Activated CD4-positive, alpha-beta memory T cell treated with anti-CD3 and anti-CD28 coated beads for 36 hours (primary cell): ENCODE measurements around the gene MMP3. TPM values are rescaled to one million over a fixed set of nuclear protein-coding genes. Genes with fewer than 3 reads are reported as not detected.
"Not testable (repeated sequence)": the region's sequence is repeated elsewhere in the genome, so short reads cannot be mapped to it uniquely, and the experiment has no call there.

Experiments used
- CTCF ChIA-PET: fragments of 350-600 bp; sonication (Branson Sonifier 250); formaldehyde crosslinking; loops from one replicate; lab custom pipeline; 2021; ENCODE audit warnings: antibody characterized with exemption, inconsistent platforms; lab: Charles Lee
- POLR2A ChIA-PET: fragments of 350-600 bp; sonication (Branson Sonifier 250); formaldehyde crosslinking; loops from one replicate; lab custom pipeline; 2021; ENCODE audit warnings: antibody characterized with exemption; lab: Charles Lee
- DNase-seq: peaks from one replicate; pipeline ENCODE4 v3.0.0-alpha.2; 2020
- H3K27ac Mint-ChIP-seq: one replicate; pipeline ENCODE4 v1.8.0; 2021; ENCODE audit warnings: mixed read lengths
- H3K27me3 Mint-ChIP-seq: one replicate; pipeline ENCODE4 v1.8.0; 2021; ENCODE audit warnings: mixed read lengths
- H3K36me3 Mint-ChIP-seq: one replicate; pipeline ENCODE4 v1.8.0; 2021; ENCODE audit warnings: mixed read lengths
- H3K4me1 Mint-ChIP-seq: one replicate; pipeline ENCODE4 v1.8.0; 2021; ENCODE audit warnings: low read depth, mixed read lengths
- H3K4me3 Mint-ChIP-seq: one replicate; pipeline ENCODE4 v1.8.0; 2021; ENCODE audit warnings: mild to moderate bottlenecking, mixed read lengths
- H3K9me3 Mint-ChIP-seq: one replicate; pipeline ENCODE4 v1.8.0; 2021; ENCODE audit warnings: mixed read lengths
- intact Hi-C: fragments of 100-400 bp; cut with micrococcal nuclease; formaldehyde crosslinking; loops from one replicate; pipeline ENCODE4 v1.15.1; 2023
- total RNA-seq, 2 experiments: library from RNA; stranded (reverse); gene quantifications; one replicate each; pipeline ENCODE4 v1.2.3, GENCODE V29; 2021

Gene MMP3
- not detected for total RNA-seq

DNA sequence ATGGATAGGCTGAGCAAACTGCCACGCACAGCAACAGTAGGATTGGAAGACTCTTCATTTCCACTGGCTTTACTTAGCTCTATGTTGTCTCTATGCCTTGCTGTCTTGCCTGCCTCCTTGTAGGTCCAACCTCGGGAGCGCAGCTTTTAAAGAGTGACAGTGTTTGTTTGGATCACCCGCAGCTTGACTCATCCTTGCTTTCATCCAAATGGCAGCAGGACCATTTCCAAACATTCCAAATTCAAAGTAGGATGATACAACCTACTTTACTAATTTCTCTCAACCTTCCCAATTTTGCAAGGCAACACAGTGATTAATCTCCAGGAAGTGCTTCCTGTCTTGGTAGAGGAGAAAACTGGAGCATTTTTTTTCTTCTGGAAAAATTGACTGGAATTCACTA lies at the start of gene MMP3:
MMP3 (minus strand) TSS at position 121 of the 400 bp plus-strand sequence; CDS start at position 58, 63 bp downstream.
- ChIA-PET POLR2A (no interaction called here), CTCF (interaction anchor here (1.2 kb wide), 1 partner anchor 177 kb away, joined by 3 read pairs; no protein-coding TSS in a partner anchor)
- no peaks in the 10 kb centered on the region for H3K9me3 Mint-ChIP-seq
- H3K36me3 Mint-ChIP-seq, result no peaks in the 10 kb centered on the region
- H3K4me3 Mint-ChIP-seq, result no peak within 1 kb of the TSS
- no peaks in the 10 kb centered on the region for H3K4me1 Mint-ChIP-seq
- H3K27me3 Mint-ChIP-seq, result no peaks in the 10 kb centered on the region
- no peak for DNase-seq
- intact Hi-C loops, result no loop called here
- no peak within 1 kb of the TSS for H3K27ac Mint-ChIP-seq

DNA sequence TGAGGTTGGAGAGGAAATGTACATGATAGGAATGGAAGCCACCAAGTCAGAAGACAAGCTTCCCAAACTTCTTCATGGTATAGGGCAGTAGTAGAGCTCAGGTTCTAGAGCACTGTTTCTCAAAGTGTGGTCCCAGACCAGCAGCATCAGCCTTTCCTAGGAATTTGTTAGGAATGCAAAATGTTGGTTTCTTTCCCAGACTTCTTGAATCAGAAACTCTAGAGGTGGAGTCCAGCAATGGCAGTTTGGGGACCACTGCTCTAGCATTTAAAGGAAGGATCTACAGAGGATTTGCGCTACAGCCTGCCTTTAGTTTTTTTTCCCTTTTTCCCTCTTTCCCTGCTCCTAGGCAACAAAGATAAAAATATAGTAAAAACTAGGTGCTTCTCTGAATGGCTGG lies 48.3 kb upstream of the MMP3 start:
- Mint-ChIP-seq H3K4me1 (no peaks in the 10 kb centered on the region), H3K27me3 (peaks cover 7% of the 10 kb centered on the region), H3K27ac (no peak overlapping the region), H3K4me3 (no peak overlapping the region), H3K36me3 (no peaks in the 10 kb centered on the region), H3K9me3 (peaks cover 12% of the 10 kb centered on the region)
- ChIA-PET CTCF (no interaction called here), POLR2A (no interaction called here)
- intact Hi-C loops, result no loop called here
- no peak for DNase-seq

DNA sequence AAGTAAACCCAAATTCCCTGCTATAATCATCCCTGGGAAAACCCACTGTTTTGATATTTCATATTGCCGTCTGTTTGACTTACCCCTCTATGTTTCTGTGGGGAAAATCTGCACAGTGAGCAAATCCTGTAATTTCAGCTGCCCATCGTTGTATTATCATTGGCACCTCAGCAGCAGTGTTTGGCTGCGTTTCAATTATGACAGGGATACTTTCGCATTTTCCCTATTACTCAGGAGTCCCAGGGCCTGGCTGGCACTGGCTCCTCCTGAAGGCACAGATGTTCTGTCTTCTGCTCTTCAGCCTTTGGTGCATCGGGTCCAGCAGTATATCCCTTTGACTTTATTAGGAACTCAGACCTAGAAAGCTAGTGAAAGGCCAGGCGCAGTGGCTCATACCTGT lies 43.6 kb upstream of the MMP3 start:
- ChIA-PET CTCF (no interaction called here), POLR2A (no interaction called here)
- H3K27me3 Mint-ChIP-seq, result no peaks in the 10 kb centered on the region
- H3K4me1 Mint-ChIP-seq, result peaks cover 7% of the 10 kb centered on the region
- intact Hi-C loops, result no loop called here
- no peaks in the 10 kb centered on the region for H3K9me3 Mint-ChIP-seq
- H3K4me3 Mint-ChIP-seq, result no peak overlapping the region
- no peak overlapping the region for H3K27ac Mint-ChIP-seq
- DNase-seq, result no peak
- no peaks in the 10 kb centered on the region for H3K36me3 Mint-ChIP-seq

DNA sequence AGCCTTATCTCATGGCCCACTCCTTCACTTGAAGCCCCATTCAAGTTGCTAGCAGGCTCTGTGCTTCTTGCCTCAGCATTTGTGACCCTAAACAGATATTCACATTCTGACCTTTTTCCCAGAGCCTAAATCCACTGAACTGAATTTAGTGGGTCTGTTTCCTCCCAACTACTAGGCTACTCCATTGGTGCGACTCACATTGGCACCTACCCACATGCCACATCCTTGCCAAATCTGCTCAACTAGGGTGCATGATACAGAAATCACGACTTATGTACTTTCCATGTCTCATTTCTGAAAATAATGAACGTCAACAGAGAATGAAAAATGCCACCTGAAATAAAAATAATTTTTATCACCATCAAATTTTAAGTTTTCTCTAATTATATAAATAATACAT lies 39.7 kb upstream of the MMP3 start:
- CTCF ChIA-PET, result no interaction called here
- Mint-ChIP-seq H3K9me3 (no peaks in the 10 kb centered on the region), H3K36me3 (no peaks in the 10 kb centered on the region), H3K27me3 (peaks cover 2% of the 10 kb centered on the region), H3K4me1 (peaks cover 7% of the 10 kb centered on the region), H3K4me3 (no peak overlapping the region), H3K27ac (peak overlapping the region; percentile 4)
- POLR2A ChIA-PET, result interaction anchor here (0.7 kb wide), 1 partner anchor 16 kb away, joined by 3 read pairs; no protein-coding TSS in a partner anchor
- no peak for DNase-seq
- intact Hi-C loops, result no loop called here

DNA sequence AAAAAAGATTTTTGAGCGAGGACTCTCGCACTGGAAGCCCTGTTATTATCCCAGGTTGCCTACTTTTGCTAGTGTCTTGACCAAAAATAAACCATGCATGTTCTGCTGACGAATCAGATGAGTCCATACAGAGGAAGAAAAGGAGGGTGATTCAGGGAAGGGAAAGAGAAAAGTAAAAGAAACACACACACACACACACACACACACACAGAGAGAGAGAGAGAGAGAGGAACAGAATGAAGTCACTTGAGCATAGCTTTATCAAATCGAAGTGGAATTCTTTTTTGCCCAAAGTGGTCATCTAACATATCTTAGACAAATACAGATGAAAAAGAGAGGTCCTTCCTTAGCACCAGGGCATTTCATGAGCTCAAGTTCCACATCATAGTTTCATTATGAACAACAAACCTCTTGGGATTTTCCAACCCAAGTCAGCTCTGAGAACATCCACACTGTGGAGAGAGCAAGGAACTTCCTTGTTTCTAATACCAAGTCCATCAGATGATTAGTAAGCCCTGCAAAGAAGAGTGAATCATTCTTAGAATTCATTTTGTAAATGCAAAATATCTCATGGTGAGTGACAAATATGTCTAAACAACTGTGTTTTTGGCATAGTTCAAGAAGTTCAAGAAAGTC lies 39.1 kb upstream of the MMP3 start:
- ChIA-PET POLR2A (interaction anchor here (0.7 kb wide), 1 partner anchor 17 kb away, joined by 3 read pairs; no protein-coding TSS in a partner anchor), CTCF (no interaction called here)
- no peak for DNase-seq
- intact Hi-C loops, result no loop called here
- peaks cover 7% of the 10 kb centered on the region for H3K4me1 Mint-ChIP-seq
- H3K4me3 Mint-ChIP-seq, result no peak overlapping the region
- peak overlapping the region; percentile 4 for H3K27ac Mint-ChIP-seq
- no peaks in the 10 kb centered on the region for H3K9me3 Mint-ChIP-seq
- H3K36me3 Mint-ChIP-seq, result no peaks in the 10 kb centered on the region
- peaks cover 2% of the 10 kb centered on the region for H3K27me3 Mint-ChIP-seq

DNA sequence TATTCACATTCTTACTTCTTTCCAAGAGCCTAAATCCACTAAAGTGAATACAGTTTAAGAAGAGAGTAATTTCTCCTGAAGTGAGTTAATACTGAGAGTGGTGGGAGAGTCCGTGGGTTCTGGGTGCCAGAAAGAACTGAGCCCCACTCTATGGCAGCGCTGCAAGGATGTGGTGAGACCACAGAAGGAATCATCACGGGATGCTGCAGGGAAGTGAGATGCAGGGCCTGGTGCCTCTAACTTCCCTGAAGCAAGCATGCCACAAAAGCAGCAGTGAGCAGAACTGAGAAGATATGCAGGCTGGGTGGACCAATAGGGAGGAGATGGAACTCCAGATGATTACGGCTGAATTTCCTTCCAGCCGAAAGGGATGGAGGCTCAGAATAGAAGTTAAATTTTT lies 36.4 kb upstream of the MMP3 start:
- no peaks in the 10 kb centered on the region for H3K36me3 Mint-ChIP-seq
- POLR2A ChIA-PET, result no interaction called here
- no peak overlapping the region for H3K4me3 Mint-ChIP-seq
- CTCF ChIA-PET, result no interaction called here
- H3K4me1 Mint-ChIP-seq, result peaks cover 7% of the 10 kb centered on the region
- intact Hi-C loops, result no loop called here
- H3K27me3 Mint-ChIP-seq, result peaks cover 2% of the 10 kb centered on the region
- H3K27ac Mint-ChIP-seq, result no peak overlapping the region
- no peaks in the 10 kb centered on the region for H3K9me3 Mint-ChIP-seq
- DNase-seq, result no peak

DNA sequence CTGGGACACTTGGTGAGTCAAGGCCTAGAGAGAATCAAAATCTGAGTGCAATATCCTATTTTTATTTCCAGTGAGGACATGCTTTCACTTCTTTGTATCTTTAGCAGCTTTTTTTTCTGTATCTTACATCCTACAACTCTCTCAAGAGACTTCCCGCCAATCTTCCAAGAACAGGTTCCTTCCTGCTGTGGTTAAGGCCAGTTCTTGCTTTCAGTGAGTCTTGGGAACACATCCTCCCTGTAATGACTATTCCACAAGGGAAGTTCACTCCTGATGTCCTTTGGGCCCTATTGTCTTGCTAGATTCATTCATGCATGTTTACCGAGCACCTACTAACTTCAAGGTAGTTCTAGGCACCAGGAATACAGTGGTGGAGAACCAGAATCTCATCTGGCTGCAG lies 35.2 kb upstream of the MMP3 start:
- H3K27me3 Mint-ChIP-seq, result peaks cover 2% of the 10 kb centered on the region
- ChIA-PET CTCF (no interaction called here), POLR2A (no interaction called here)
- no peak for DNase-seq
- H3K4me3 Mint-ChIP-seq, result no peak overlapping the region
- intact Hi-C loops, result no loop called here
- H3K9me3 Mint-ChIP-seq, result no peaks in the 10 kb centered on the region
- H3K27ac Mint-ChIP-seq, result no peak overlapping the region
- H3K36me3 Mint-ChIP-seq, result no peaks in the 10 kb centered on the region
- H3K4me1 Mint-ChIP-seq, result peaks cover 7% of the 10 kb centered on the region

DNA sequence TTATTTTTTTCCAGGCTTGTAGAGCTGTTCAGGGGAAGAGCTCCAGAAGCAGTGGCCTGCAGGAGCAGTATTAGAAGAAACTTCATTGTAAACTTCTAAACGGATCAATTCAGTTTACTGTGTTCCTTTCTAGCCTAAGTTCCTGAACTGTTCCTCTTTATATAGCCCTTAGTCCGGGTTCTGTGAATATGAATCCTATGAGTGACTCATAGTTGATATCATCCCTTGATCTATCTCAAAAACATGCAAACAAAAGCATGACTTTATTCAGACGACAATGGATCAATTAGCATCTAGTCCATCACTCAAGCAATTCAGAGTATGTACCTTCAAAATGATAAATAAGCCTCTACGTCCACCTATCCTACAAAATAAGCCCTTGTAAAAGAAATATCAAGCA lies 31.4 kb upstream of the MMP3 start, which contains the start of gene MMP12:
MMP12 (minus strand) TSS at position 131 of the 400 bp plus-strand sequence; CDS start at position 86, 45 bp downstream.
- Mint-ChIP-seq H3K27me3 (peaks cover 4% of the 10 kb centered on the region), H3K9me3 (no peaks in the 10 kb centered on the region), H3K4me1 (no peaks in the 10 kb centered on the region), H3K27ac (no peak within 1 kb of the TSS), H3K36me3 (no peaks in the 10 kb centered on the region), H3K4me3 (no peak within 1 kb of the TSS)
- intact Hi-C loops, result no loop called here
- ChIA-PET POLR2A (no interaction called here), CTCF (no interaction called here)
- DNase-seq, result no peak

DNA sequence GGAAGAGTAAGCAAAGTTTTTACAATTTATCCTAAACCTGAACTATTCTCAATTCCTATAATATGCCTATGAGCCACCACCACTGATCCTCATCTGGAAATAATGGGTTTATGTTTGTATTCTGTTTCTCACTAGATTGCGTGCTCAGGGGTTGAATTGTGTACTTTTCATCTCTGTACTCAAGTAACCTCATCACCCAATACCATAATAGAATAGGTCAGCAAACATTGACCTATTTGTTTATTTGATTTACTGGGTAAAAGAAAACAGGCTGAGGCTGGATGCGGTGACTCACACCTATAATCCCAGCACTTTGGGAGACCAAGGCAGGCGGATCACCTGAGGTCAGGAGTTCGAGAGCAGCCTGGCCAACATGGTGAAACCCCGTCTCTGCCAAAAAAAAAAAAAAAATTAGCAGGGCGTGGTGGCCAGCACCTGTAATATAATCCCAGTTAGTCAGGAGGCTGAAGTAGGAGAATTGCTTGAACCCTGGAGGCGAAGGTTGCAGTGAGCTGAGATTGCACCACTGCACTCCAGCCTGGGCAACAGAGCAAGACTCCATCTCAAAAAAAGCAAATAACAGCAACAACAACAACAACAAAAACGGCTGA lies 26.1 kb upstream of the MMP3 start:
- DNase-seq, H3K36me3 Mint-ChIP-seq, POLR2A ChIA-PET, H3K27ac Mint-ChIP-seq, intact Hi-C loops, H3K27me3 Mint-ChIP-seq, H3K4me3 Mint-ChIP-seq, H3K4me1 Mint-ChIP-seq, H3K9me3 Mint-ChIP-seq, CTCF ChIA-PET: not testable (repeated sequence)

DNA sequence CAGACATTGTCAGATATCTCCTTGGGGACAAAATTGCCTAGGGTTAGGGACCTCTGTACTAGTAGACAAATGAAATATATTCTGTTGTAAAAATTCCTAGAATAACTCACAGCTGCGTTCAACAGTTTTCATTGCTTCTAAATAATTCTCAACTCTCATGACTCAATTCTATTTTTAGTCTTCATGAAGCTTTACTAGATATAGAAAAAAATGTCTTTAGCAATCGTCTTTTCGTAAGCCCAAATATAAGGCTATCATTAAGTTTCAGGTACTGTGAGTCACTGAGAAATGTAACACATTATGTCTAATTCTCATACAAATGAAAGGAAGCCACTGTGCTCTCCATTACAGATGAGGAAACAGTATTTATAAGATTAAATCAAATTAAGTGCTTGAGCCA lies 24.9 kb upstream of the MMP3 start:
- POLR2A ChIA-PET, result no interaction called here
- peaks cover 3% of the 10 kb centered on the region for H3K27me3 Mint-ChIP-seq
- no peak overlapping the region for H3K4me3 Mint-ChIP-seq
- no peaks in the 10 kb centered on the region for H3K36me3 Mint-ChIP-seq
- H3K9me3 Mint-ChIP-seq, result no peaks in the 10 kb centered on the region
- H3K4me1 Mint-ChIP-seq, result no peaks in the 10 kb centered on the region
- H3K27ac Mint-ChIP-seq, result no peak overlapping the region
- no peak for DNase-seq
- intact Hi-C loops, result no loop called here
- CTCF ChIA-PET, result no interaction called here

DNA sequence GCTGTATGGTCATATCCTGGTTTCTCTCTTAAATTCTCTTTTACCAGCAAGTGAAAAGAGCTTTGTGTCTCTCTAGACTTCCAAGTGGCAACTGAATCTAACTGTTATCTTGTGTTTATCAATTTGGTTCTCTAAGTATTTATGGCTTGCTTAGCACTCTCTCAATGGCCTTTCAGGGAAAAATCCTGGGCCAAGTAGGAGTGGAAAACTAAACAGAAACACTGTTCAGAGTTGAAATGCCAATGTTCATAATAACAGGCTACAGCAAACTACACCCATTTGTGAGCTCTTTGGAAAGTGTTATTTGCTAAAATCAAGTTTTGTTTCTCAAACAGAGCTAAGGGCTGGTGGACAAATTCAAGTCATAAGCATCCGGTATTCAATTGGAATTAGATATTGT lies 21.3 kb upstream of the MMP3 start:
- no peak overlapping the region for H3K27ac Mint-ChIP-seq
- ChIA-PET CTCF (no interaction called here), POLR2A (no interaction called here)
- H3K4me1 Mint-ChIP-seq, result no peaks in the 10 kb centered on the region
- no peak overlapping the region for H3K4me3 Mint-ChIP-seq
- H3K36me3 Mint-ChIP-seq, result no peaks in the 10 kb centered on the region
- intact Hi-C loops, result no loop called here
- DNase-seq, result no peak
- H3K27me3 Mint-ChIP-seq, result no peaks in the 10 kb centered on the region
- H3K9me3 Mint-ChIP-seq, result no peaks in the 10 kb centered on the region

DNA sequence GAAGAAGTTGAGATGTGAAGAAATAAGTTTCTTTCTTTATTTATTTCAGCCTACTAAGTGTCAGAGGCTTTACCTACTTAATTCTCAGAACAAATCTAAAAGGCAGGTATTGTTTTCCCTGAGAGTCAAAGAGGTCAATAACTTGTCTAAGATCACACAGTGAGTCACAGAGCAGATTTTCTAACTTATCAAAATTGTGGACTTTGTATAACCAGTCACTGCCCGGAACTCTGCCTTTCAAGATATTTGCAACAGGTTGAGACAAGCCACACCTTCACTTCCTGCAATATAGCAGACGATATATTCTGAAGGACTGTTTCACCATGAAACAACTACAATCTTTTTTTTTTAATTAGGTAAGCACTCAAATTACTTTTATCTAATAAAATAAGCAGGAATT lies 10.5 kb upstream of the MMP3 start:
- intact Hi-C loops, result no loop called here
- Mint-ChIP-seq H3K4me3 (no peak overlapping the region), H3K27ac (no peak overlapping the region), H3K27me3 (peaks cover 4% of the 10 kb centered on the region), H3K36me3 (no peaks in the 10 kb centered on the region), H3K4me1 (no peaks in the 10 kb centered on the region), H3K9me3 (no peaks in the 10 kb centered on the region)
- DNase-seq, result no peak
- CTCF ChIA-PET, result no interaction called here
- POLR2A ChIA-PET, result no interaction called here

DNA sequence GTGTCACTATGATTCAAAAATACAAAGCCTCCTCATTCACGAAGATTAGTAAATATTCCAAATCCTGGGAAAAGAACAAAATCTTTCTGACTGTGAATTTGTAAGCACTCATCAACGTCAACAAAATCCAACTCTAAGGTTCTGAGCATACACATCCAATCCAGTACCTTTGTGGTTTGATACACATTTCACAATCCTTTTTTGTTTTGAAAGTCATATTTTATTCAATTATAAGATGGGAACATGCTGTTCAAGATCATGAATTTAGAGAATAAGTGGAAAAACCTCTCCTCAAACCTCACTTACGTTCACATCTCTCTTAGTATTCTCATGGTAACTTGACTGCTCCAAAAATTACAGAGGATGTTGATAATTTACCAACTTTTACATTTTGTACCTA lies 9.6 kb upstream of the MMP3 start:
- Mint-ChIP-seq H3K27me3 (peaks cover 7% of the 10 kb centered on the region), H3K27ac (no peak overlapping the region), H3K4me1 (no peaks in the 10 kb centered on the region), H3K4me3 (no peak overlapping the region), H3K9me3 (no peaks in the 10 kb centered on the region), H3K36me3 (no peaks in the 10 kb centered on the region)
- POLR2A ChIA-PET, result no interaction called here
- intact Hi-C loops, result no loop called here
- DNase-seq, result no peak
- CTCF ChIA-PET, result no interaction called here
